Measurements from ENCODE around the gene CCDC7.

- TF ChIP-seq CTCF (IDR thresholded peaks at IDR 0.05) = no peak
- TF ChIP-seq POLR2A (IDR thresholded peaks at IDR 0.05) = no peak
Observed at GRCh38 chr10:32577448-32577847, 131.5 kb downstream of the CCDC7 start.
